ENCODE data around the gene EPB41. TPM values are rescaled to one million over a fixed set of nuclear protein-coding genes. Genes with fewer than 3 reads are reported as not detected.
"Not testable (repeated sequence)": the region's sequence is repeated elsewhere in the genome, so short reads cannot be mapped to it uniquely, and the experiment has no call there.

EPB41 gene
- total RNA-seq, 4 donors from 2014 or later, result 28.5 to 43.9 (median 41.8) TPM

DNA sequence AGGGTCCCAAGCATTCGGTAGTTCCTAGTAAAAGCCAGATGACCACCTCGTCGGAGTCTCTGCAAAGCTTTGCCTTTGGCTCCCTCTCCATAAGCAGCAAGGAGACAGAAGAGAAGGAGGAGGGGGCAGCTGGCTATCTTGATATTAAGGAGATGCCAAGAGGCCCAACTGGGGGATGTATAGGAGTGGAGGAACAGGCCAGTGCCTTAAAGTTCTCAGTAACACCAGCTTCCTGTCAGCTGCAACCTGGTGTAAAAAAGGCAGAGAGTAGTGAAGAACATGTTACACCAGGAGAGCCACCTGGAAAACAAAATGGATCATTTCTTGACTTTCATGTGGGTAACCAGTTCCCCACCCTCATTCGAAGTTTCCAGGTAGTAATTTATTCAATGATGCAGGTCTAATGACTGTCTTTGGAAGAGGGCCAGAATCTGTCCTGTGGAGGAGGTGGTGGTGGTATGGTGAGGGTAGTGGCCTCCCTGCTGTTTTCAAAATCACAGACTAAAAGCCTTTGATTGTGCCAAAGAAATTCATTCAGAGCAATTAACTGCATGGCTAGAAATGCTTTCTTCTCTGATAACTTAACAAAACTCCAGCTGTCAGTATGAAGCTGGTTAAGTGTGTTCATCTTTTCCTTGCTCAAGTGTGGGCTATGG is 182.0 kb downstream of the EPB41 start:
- Histone ChIP-seq H3K4me3 (no peak overlapping the region), H3K4me1 (no peaks in the 10 kb centered on the region), H3K27me3 (no peaks in the 10 kb centered on the region), H3K9me3 (no peaks in the 10 kb centered on the region), H3K36me3 (peaks cover 0 to 63% (median 0%) of the 10 kb centered on the region in 3 donors), H3K27ac (no peak overlapping the region)
- no peak for DNase-seq
- intact Hi-C loops (cut with DNase I), result no loop called here
- TF ChIP-seq, protein P1, sequence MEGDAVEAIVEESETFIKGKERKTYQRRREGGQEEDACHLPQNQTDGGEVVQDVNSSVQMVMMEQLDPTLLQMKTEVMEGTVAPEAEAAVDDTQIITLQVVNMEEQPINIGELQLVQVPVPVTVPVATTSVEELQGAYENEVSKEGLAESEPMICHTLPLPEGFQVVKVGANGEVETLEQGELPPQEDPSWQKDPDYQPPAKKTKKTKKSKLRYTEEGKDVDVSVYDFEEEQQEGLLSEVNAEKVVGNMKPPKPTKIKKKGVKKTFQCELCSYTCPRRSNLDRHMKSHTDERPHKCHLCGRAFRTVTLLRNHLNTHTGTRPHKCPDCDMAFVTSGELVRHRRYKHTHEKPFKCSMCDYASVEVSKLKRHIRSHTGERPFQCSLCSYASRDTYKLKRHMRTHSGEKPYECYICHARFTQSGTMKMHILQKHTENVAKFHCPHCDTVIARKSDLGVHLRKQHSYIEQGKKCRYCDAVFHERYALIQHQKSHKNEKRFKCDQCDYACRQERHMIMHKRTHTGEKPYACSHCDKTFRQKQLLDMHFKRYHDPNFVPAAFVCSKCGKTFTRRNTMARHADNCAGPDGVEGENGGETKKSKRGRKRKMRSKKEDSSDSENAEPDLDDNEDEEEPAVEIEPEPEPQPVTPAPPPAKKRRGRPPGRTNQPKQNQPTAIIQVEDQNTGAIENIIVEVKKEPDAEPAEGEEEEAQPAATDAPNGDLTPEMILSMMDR (IDR thresholded peaks at IDR 0.05), result no peak
- TF ChIP-seq POLR2A (IDR thresholded peaks at IDR 0.05), result no peak
- 76 to 78% methylated on average over 2 to 4 of the region's 4 CpGs for WGBS, 2 donors

- DNase-seq, result no peak
- WGBS, 2 donors, result 73 to 83% methylated on average over 4 of the region's 4 CpGs
- Histone ChIP-seq H3K4me1 (no peaks in the 10 kb centered on the region), H3K4me3 (no peak overlapping the region), H3K27ac (no peak overlapping the region), H3K36me3 (peaks cover 0 to 73% (median 0%) of the 10 kb centered on the region in 3 donors), H3K27me3 (no peaks in the 10 kb centered on the region), H3K9me3 (no peaks in the 10 kb centered on the region)
- TF ChIP-seq POLR2A (IDR thresholded peaks at IDR 0.05), result no peak
- TF ChIP-seq, protein P1 (IDR thresholded peaks at IDR 0.05), result no peak
- intact Hi-C loops (cut with DNase I), result no loop called here
Observed at GRCh38 chr1:29099286-29099685, 184.9 kb downstream of the EPB41 start.

DNA sequence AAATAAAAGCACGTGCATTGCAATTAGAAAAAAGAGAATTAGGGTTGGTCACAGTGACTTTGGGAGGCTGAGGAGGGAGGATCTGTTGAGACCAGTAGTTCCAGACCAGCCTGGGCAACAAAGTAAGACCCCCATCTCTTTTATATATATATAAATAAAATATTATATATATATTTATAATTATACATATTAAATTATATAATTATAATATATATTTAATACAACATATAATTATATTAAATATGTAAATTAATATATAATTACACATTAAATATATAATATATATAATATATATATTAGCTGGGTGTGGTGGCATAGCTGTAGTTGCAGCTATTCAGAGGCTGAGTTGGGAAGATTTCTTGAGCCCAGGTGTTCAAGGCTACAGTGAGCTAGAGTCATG is 186.1 kb downstream of the EPB41 start:
- WGBS, 2 donors, result 85 to 88% methylated on average over 1 of the region's 1 CpG
- H3K4me1 ChIP-seq, result no peaks in the 10 kb centered on the region
- intact Hi-C loops (cut with DNase I), result no loop called here

GRCh38 chr1:29105822-29106221 is 191.5 kb downstream of the EPB41 start:
- H3K27ac ChIP-seq, result no peak overlapping the region
- WGBS, 2 donors, result 79 to 91% methylated on average over 6 of the region's 6 CpGs
- intact Hi-C loops (cut with DNase I), result no loop called here
- H3K4me3 ChIP-seq, result no peak overlapping the region
- H3K4me1 ChIP-seq, result no peaks in the 10 kb centered on the region
- H3K9me3 ChIP-seq, result no peaks in the 10 kb centered on the region
- H3K36me3 ChIP-seq, result peaks cover 0 to 66% (median 0%) of the 10 kb centered on the region in 3 donors
- no peak for TF ChIP-seq POLR2A (IDR thresholded peaks at IDR 0.05)
- TF ChIP-seq, protein P1 (IDR thresholded peaks at IDR 0.05), result no peak
- no peaks in the 10 kb centered on the region for H3K27me3 ChIP-seq
- no peak for DNase-seq

More for the DNA sequence above, 186.1 kb downstream of the EPB41 start:
- TF ChIP-seq, protein P1 (IDR thresholded peaks at IDR 0.05), result no peak
- no peak for TF ChIP-seq POLR2A (IDR thresholded peaks at IDR 0.05)
- H3K27ac ChIP-seq, result no peak overlapping the region
- DNase-seq, result no peak
- no peaks in the 10 kb centered on the region for H3K9me3 ChIP-seq
- peaks cover 0 to 83% (median 0%) of the 10 kb centered on the region in 3 donors for H3K36me3 ChIP-seq
- H3K4me3 ChIP-seq, result no peak overlapping the region
- no peaks in the 10 kb centered on the region for H3K27me3 ChIP-seq

DNA sequence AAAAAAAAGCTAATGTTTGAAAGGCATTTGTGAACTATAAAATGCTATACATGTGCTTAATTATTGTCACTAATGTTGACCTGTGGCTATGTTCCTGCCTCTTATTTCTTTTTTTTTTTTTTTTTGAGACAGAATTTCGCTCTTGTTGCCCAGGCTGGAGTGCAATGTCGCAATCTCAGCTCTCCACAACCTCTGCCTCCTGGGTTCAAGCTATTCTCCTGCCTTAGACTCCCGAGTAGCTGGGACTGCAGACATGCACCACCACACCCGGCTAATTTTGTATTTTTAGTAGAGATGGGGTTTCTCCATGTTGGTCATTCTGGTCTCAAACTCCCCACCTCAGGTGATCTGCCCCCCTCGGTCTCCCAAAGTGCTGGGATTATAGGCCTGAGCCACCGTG is 193.7 kb downstream of the EPB41 start:
- H3K27ac ChIP-seq; H3K4me1 ChIP-seq; H3K27me3 ChIP-seq; DNase-seq; H3K9me3 ChIP-seq; intact Hi-C loops (cut with DNase I); H3K4me3 ChIP-seq: not testable (repeated sequence)
- WGBS, 2 donors, result 91 to 100% methylated on average over 6 of the region's 6 CpGs
- H3K36me3 ChIP-seq, result peaks cover 0 to 64% (median 0%) of the 10 kb centered on the region in 3 donors

All from esophagus squamous epithelium (tissue), 5 donors.